Activated naive CD4-positive, alpha-beta T cell treated with anti-CD3 and anti-CD28 coated beads, Interleukin-2, amount 50 U/mL, for 72 hours (primary cell): ENCODE results near the gene ATOSB. TPM values are rescaled to one million over a fixed set of nuclear protein-coding genes. Genes with fewer than 3 reads are reported as not detected.

Experiments used
- ATAC-seq, 2 donors: fragments of 150-1000 bp; cut with Tn5 transposase; 2 replicates each; pipeline ENCODE4 v1.10.0; 2021; ENCODE audit warnings: mild to moderate bottlenecking in 2 of 2, moderate library complexity in 2 of 2
- DNase-seq, 2 donors: peaks; one replicate each; pipeline ENCODE4 v3.0.0; 2021 to 2022; ENCODE audit warnings: low spot score in 2 of 2
- H3K27ac Mint-ChIP-seq, 2 donors: one replicate each; pipeline ENCODE4 v1.8.0; 2022; ENCODE audit warnings: mild to moderate bottlenecking in 2 of 2, mixed read lengths in 2 of 2
- H3K36me3 Mint-ChIP-seq, 2 donors: one replicate each; pipeline ENCODE4 v1.8.0; 2022; ENCODE audit warnings: mixed read lengths in 2 of 2
- H3K9me3 Mint-ChIP-seq, 2 donors: one replicate each; pipeline ENCODE4 v1.8.0; 2022; ENCODE audit warnings: mixed read lengths in 2 of 2
- total RNA-seq, 2 donors: library from RNA; stranded (reverse); gene quantifications; one replicate each; pipeline ENCODE4 v1.2.3, GENCODE V29; 2022

The ATOSB gene
- total RNA-seq, 2 donors from 2014 or later: 6.9 to 19.9 TPM

DNA sequence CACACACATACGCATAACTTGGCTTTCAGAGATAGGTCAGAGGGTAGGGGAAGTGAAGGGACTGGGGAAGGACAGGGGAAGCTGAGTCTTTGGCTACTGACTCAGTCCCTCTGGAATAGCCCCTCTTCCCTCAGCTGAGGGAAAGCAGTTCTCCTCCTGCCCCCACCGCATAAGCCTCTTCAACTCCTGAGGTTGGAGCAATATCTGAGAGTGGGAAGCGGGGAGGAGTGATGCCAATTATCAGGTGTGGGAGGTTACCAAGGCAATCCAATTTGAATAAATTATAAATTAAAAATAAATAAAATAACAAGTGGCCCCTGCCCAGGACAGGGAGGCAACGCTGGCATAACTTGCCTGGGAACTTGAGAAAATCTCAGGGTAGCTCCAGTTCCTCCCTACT lies 11.1 kb downstream of the ATOSB start:
- Mint-ChIP-seq H3K27ac (peak overlapping the region in 1 of 2 donors; percentile 94), H3K36me3 (peaks cover 28 to 33% of the 10 kb centered on the region in 2 donors), H3K9me3 (no peaks in the 10 kb centered on the region)
- ATAC-seq (no peak), DNase-seq (no peak)

DNA sequence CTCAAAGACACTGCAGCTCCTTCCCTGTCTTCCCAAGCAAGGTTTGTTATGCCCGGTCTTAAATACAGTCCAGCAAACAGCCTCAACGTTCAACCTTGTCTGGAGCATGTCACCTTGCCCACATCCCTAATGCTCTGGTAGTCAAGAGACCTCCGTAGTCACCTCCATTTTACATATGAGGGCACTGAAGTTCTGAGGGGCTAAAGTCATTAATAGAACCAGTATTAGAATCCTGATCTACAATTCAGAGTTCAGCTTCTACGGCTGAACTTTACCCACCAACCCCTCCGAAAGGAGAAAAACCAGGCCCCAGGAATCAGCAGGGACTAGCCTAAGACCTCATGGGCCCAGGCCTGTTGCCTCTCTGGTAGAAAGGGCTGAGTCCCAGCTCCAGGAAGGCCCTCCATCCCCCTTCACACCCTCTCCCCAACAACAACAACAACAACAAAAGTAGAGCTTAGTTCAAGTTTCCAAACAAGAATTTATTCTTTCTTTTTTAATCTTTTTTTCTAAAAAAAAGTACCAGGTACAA lies 11.9 kb downstream of the ATOSB start:
- ATAC-seq (no peak), DNase-seq (no peak)
- Mint-ChIP-seq H3K9me3 (no peaks in the 10 kb centered on the region), H3K36me3 (peaks cover 28 to 33% of the 10 kb centered on the region in 2 donors), H3K27ac (peak overlapping the region; percentile 94 to 95)

- ATAC-seq: peak; percentile 98 to 99
- H3K36me3 Mint-ChIP-seq: peaks cover 28 to 33% of the 10 kb centered on the region in 2 donors
These were observed 12.6 kb downstream of the ATOSB start, which contains the start of gene STOML2 for GRCh38 chr9:35102769-35103659. TSS of gene STOML2 (minus strand) at chr9:35103131. CDS start at chr9:35103094, 37 bp downstream.

DNA sequence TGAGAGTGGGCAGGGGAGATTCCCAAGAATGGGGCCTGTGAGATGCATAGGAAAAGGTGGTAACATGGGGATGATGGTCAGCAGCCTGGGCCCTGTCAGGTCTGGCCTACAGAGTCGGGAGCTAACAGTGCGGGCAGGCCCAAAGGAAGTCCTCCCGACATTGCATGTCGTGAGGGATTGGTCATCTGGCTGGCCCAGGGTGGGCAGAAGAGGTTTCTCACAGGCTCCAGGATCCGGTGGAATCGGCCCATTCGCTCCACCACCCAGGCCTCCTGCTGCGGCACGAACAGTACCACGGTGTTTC lies 13.2 kb downstream of the ATOSB start:
- Mint-ChIP-seq H3K9me3 (no peaks in the 10 kb centered on the region), H3K36me3 (peaks cover 28 to 33% of the 10 kb centered on the region in 2 donors), H3K27ac (peak overlapping the region; percentile 94 to 95)
- DNase-seq (no peak), ATAC-seq (peak in 1 of 2 donors; percentile 1)

More at GRCh38 chr9:35102769-35103659, 12.6 kb downstream of the ATOSB start, which contains the start of gene STOML2:
- peak within 1 kb of the TSS; percentile 94 to 95 for H3K27ac Mint-ChIP-seq
- DNase-seq: peak; percentile 82 to 94
- H3K9me3 Mint-ChIP-seq: no peaks in the 10 kb centered on the region

DNA sequence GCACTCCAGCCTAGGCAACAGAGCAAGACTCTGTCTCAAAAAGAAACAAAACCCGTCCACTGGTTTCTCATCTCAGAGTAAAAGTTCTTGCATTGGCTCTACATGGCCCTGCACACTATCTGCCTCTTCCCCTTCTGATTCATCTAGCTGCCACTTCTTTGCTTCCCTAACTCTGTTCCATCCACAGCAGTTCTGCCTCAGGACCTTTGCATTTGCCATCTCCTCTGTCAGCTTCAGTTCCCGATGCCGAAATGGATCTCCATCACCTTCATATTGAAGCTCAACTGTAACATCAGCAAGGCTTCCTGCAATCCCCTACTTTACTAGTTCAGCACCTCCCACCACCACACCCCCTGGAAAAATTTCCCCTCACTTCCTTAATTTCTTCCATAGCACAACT lies 18.1 kb downstream of the ATOSB start:
- Mint-ChIP-seq H3K27ac (peak overlapping the region in 1 of 2 donors; percentile 94), H3K9me3 (no peaks in the 10 kb centered on the region), H3K36me3 (peaks cover 20 to 33% of the 10 kb centered on the region in 2 donors)
- DNase-seq: no peak
- no peak for ATAC-seq

GRCh38 chr9:35096035-35096849 lies 19.4 kb downstream of the ATOSB start, which contains the start of gene PIGO:
TSS of gene PIGO (minus strand) at chr9:35096591. CDS start at chr9:35095565, 1,026 bp downstream.
- Mint-ChIP-seq H3K27ac (peak within 1 kb of the TSS; percentile 91 to 94), H3K36me3 (peaks cover 11 to 20% of the 10 kb centered on the region in 2 donors), H3K9me3 (no peaks in the 10 kb centered on the region)
- DNase-seq (peak; percentile 91 to 96), ATAC-seq (peak; percentile 91 to 92)

- Mint-ChIP-seq H3K27ac (no peak overlapping the region), H3K9me3 (no peaks in the 10 kb centered on the region), H3K36me3 (peaks cover 0 to 15% of the 10 kb centered on the region in 2 donors)
- ATAC-seq (no peak), DNase-seq (no peak)
These were observed 24.1 kb downstream of the ATOSB start for GRCh38 chr9:35091536-35091935.

GRCh38 chr9:35089434-35089833 lies 26.2 kb downstream of the ATOSB start:
- DNase-seq (no peak), ATAC-seq (no peak)
- Mint-ChIP-seq H3K9me3 (no peaks in the 10 kb centered on the region), H3K27ac (peak overlapping the region; percentile 21 to 62), H3K36me3 (peaks cover 0 to 12% of the 10 kb centered on the region in 2 donors)

- ATAC-seq (no peak), DNase-seq (no peak)
- Mint-ChIP-seq H3K9me3 (no peaks in the 10 kb centered on the region), H3K36me3 (peaks cover 2 to 10% of the 10 kb centered on the region in 2 donors), H3K27ac (peak overlapping the region in 1 of 2 donors; percentile 8)
These were observed 30.6 kb downstream of the ATOSB start for GRCh38 chr9:35085078-35085477.

- peak; percentile 91 to 95 for ATAC-seq
- peaks cover 40 to 47% of the 10 kb centered on the region in 2 donors for H3K36me3 Mint-ChIP-seq
- H3K9me3 Mint-ChIP-seq: no peaks in the 10 kb centered on the region
- peak within 1 kb of the TSS; percentile 99 for H3K27ac Mint-ChIP-seq
- peak; percentile 77 to 92 for DNase-seq
These were observed 36.0 kb downstream of the ATOSB start, which contains the start of gene FANCG for GRCh38 chr9:35079426-35080341. TSS of gene FANCG (minus strand) at chr9:35079942. CDS start at chr9:35079524, 418 bp downstream.

GRCh38 chr9:35079041-35079425 lies 36.6 kb downstream of the ATOSB start:
- DNase-seq (no peak), ATAC-seq (peak in 1 of 2 donors; percentile 21)
- H3K9me3 Mint-ChIP-seq: no peaks in the 10 kb centered on the region
- H3K36me3 Mint-ChIP-seq: peaks cover 46 to 47% of the 10 kb centered on the region in 2 donors
- H3K27ac Mint-ChIP-seq: peak overlapping the region; percentile 92 to 99

DNA sequence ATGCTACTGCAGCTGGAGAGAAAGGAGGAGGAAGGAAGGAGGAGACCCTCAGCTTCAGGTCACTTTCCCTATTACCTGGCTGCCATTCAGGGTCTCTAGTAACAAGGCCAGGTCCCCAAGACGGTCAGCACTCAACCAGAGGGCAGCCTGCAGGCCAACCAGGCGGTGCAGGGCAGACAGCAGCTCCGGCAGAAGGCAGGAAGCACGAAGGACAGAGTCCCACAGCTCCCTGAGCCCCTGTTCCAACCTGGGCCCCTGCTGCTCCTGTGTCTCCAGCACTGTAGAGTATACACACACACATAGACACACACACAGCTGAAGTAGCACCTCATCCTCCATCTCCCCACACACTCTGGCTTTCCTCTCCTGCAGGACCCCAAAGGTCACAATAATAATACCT lies 37.6 kb downstream of the ATOSB start:
- Mint-ChIP-seq H3K9me3 (no peaks in the 10 kb centered on the region), H3K27ac (peak overlapping the region; percentile 92 to 99)

DNA sequence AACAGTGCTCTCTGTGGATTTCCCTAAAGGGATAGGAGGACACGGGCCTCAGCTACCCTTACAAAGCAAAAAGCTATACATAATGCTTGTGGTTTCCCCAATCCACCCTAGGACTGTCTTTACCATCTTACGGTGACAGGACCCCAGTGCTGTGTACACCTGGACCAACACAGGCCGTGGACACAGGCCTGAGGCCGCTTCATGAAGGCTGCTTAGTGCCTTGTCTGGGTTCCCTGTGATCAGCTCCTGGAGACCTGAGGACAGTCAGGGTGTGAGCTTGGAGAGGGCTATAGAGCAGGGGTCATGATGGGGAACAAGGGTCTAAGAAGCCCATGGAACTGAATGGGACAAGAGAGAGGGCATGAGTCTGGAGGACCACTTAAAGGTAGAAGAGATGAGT lies 38.8 kb downstream of the ATOSB start:
- no peak for ATAC-seq
- H3K36me3 Mint-ChIP-seq: peaks cover 53 to 59% of the 10 kb centered on the region in 2 donors
- H3K9me3 Mint-ChIP-seq: no peaks in the 10 kb centered on the region

More for the DNA sequence above, 37.6 kb downstream of the ATOSB start:
- ATAC-seq (no peak), DNase-seq (no peak)
- peaks cover 47 to 55% of the 10 kb centered on the region in 2 donors for H3K36me3 Mint-ChIP-seq

DNA sequence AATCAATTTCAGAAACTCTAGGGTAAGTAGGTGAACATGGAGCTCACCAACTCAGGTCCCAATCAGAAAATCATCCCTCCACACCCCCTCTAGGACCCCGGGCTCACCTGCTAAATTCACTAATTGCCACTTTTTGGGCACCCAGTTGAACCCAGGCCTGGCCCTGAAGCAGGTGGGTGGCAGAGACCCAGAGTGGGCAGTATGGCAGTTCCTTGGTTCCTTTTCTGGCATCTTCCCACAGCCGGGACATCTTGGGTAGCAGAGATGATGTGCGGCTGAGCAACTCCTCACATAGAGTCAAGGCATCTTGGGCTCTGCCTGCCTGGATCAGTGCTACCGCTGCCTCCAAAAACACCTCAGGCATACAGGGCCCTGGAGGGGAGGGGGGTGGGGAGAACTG lies 40.3 kb downstream of the ATOSB start:
- ATAC-seq (no peak), DNase-seq (no peak)
- peaks cover 66 to 73% of the 10 kb centered on the region in 2 donors for H3K36me3 Mint-ChIP-seq
- H3K9me3 Mint-ChIP-seq: no peaks in the 10 kb centered on the region
- H3K27ac Mint-ChIP-seq: no peak overlapping the region

More for the DNA sequence above, 38.8 kb downstream of the ATOSB start:
- no peak overlapping the region for H3K27ac Mint-ChIP-seq
- DNase-seq: no peak

- ATAC-seq (no peak), DNase-seq (no peak)
- Mint-ChIP-seq H3K27ac (no peak overlapping the region), H3K36me3 (peaks cover 64 to 74% of the 10 kb centered on the region in 2 donors), H3K9me3 (no peaks in the 10 kb centered on the region)
These were observed 40.9 kb downstream of the ATOSB start for GRCh38 chr9:35074791-35075190.
